ENCODE data around the gene IL10RA.
"Not testable (repeated sequence)": the region's sequence is repeated elsewhere in the genome, so short reads cannot be mapped to it uniquely, and the experiment has no call there.

IL10RA gene

DNA sequence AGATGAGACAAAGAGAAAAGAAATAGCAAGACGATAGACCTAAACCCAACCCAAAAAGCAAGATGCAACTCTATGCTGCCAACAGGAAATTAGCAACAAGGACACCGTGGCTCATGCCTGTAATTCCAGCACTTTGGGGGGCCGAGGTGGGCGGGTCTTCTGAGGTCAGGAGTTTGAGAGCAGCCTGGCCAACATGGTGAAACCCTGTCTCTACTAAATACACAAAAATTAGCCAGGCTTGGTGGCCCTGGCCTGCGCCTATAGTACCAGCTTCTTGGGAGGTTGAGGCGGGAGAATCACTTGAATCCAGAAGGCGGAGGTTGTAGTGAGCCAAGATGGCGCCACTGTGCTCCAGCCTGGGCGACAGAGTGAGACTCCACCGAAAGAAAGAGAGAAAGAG is 24.3 kb upstream of the IL10RA start:
- FAIRE-seq: no peak
- DNase-seq (ENCODE audit: low spot score): no peak

DNA sequence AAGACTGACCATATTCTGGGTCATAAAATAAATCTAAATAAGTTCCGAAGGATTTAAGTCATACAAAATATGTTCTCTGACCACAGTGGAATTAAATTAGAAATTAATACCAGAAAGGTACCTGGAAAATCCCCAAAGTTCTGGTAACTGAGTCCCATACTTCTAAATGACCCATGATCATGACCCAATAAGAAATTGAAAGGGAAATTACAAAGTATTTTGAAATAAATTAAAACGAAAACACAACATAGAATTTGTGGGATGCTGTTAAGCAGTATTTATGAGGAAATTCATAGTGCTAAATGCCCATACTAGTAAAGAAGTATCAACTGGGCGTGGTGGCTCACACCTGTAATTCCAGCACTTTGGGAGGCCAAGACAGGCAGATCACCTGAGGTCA is 23.4 kb upstream of the IL10RA start:
- DNase-seq (ENCODE audit: low spot score) (no peak), FAIRE-seq (no peak)

DNA sequence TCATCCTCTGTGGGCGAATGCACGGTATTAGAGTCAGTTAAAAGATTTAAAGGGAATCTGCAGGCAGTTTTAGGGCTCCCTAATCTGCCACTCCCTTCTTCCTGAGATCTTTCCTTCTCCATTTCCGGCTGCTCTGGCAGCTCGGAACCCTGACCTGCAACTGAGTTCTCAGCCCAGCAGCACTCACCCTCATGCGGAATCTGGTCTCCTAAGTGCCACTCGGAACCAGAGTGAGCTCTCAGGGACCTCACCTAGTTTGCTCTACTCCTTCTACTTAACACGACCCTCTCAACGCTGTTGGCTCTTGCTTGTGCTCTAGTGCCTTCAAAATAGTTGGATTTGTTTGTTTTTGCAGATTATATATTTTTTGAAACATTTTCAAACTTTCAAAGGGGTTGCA is 19.3 kb upstream of the IL10RA start:
- DNase-seq (ENCODE audit: low spot score): no peak
- FAIRE-seq: no peak

DNA sequence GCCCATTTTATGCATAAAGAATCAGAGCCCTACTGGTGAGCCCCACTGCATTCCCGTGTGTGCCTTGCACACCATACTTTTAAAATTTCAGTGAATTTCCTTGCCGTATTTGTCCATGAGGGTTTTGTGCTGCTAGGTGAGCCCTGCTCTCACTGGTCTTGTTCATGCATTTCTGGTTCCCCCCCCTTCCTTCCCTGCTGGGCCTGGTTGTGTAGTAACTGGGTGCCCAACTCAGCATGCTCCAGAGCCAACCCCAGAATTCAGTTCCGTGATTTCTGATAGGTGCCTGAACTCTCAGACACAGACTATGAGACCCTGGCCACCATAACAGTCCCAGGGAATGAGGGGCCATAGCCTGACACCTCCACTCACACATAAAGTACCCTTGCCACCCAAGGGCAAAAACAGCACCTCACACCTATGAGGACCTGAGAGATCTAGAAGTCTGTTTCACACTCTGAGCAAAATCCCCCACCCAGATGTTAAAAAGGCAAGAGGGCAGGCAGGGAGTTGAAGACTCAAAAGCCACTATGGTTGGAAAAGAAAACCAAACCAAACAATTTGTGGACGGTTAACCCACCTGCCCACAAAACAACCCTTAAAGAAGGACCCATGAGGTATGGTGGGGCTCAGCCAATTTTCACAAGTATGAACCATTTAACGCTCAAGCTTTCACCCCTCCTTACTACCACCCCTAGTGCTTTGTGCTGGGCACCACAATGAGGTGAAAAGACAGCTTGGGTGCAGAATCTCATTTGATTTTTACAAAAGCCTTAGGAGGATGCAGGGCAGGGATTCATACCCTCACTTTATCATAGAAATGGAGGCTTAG is 16.8 kb upstream of the IL10RA start:
- FAIRE-seq (no peak), DNase-seq (ENCODE audit: low spot score) (no peak)

DNA sequence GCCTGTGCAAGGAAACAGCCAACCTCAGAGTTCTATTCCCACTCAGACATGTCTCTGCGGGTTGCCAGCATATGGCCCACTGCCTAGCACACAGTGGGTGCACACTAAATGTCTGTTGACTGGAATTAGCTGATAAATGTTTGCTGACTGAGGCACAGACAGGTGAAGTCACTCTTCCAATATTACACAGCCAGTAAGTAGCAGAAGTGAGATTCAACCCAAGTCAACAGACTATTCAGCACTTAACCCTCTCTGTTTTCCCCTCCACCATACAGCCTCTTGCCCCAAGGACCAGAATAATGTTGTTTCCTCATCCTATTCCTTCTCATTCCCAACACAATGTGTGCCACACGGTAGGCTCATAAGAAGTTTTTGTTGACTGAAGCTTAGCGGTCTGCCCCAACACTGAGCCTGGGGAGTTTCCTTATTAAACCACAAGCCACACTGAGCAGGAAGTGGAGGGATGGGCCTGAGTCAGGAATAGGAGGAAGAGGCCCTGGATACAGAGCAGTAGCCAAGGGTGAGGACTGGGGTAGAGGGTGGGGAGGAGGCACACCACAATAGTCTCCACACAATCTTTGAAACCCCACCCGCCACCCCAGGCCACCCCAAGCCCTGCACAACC is 15.7 kb upstream of the IL10RA start:
- peak; percentile 40 for DNase-seq (ENCODE audit: low spot score)
- no peak for FAIRE-seq

DNA sequence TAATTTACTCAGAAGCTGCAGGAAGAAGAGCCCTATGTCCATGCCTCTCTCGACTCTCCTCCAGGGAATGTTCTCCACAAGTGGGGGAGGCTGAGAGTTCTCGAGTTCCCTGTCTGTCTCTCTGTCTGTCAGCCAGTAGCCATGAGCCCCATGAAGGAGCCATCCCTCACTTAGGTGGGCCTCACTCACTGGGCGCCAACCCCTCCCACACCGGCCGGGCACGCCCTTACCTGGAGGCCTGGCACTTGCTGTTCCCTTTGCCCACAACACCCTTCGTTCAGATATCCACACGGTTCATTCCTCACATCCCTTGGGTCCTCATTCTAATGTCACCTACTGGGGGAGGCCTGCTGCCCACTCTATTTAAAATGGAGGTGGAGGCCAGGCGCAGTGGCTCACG is 14.2 kb upstream of the IL10RA start:
- DNase-seq (ENCODE audit: low spot score): no peak
- no peak for FAIRE-seq

DNA sequence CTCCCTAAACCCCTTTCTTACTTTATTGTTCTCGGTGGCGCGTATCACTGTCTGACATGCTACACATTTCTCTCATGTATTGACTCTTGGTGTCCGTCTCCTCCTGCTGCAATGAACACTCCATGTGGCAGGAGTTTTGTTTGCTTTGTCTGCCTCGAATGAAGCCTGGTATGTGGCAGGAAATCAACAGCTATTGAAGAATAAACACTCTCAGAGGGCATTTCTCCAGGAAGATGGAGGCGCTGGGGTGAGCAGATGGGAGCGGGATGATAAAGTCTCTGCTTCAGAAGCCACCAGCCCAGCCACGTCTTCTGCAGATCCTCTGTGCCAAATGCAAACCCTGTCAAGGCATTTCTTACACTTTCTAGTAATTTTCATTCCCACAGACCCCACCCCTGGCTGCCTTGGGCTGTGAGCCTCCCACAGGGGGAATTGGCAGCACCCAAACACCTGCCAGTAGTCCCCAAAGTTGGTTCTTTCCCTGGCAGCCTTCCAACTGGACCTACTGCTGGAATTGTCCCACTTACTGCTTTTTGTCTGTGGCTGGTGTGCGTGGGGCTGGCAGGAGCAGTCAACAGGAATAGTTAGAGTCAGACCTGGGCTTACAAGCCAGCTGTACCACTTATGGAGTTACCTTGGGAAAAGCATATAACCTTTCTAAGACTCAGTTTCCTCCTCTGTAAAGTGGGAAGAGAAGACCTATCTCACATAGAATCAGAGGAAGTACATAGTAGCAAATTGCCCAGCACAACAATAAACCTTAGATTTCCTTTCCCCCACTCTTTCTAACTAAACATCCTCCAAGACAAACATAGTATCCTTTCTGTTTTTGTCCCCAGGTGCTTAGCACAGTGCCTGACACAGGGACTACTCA is 13.3 kb upstream of the IL10RA start:
- no peak for DNase-seq (ENCODE audit: low spot score)
- no peak for FAIRE-seq

DNA sequence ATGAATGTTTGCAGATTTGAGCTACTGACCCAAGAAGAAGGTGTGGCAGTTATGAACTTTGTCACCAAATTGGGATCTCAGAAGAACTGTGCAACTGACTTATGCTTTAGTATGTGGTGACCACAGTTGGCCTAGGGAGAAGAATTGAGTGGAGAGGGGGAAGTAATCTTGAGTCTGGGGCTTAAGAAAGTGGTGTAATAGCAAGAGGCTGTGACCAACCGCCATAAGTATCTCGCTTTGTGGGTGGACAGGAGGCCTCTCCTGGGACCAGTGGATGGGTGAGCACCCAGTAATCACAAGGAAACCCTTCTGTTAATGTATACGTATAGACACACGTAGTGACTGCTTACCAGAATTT is 12.7 kb upstream of the IL10RA start:
- no peak for DNase-seq (ENCODE audit: low spot score)
- FAIRE-seq: no peak

DNA sequence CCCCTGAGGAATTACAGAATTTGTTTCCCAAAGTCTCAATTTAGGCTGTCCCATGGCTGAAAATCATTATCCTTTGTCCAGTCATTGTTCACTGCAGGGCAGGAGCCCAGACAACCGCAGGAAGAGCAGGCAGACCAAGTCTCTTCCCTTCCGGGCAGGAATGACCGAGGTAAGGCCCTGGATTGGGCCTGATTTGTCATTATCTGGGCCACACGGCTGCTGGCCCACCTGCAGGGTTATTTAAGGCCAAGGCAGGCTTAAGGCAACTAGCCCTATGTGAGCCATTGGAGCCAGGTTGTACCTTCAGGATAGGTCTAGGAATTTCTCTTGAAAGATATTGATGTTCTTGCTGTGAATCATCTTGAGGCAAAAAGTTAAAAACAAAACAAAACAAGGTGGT is 9.7 kb upstream of the IL10RA start:
- DNase-seq (ENCODE audit: low spot score) (no peak), FAIRE-seq (no peak)

DNA sequence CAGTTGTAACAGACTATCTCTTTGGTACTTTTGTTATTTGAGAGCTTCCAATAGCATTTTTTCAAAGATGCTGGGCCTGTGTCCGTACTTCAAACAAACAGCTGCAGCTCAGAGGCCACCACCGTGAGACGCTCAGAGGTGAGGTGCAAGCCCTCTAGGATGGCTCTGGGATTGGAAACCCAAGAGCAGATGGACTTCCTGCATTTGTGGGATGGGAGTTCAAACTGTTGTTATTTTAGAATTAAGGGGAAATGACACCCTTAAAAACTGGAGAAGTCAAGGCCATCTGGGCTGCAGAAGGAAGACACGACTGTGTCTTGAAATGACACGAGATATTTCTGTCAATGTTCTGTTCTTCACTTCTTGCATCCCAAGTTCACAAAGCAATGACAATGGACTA is 9.2 kb upstream of the IL10RA start:
- FAIRE-seq (no peak), DNase-seq (ENCODE audit: low spot score) (no peak)

DNA sequence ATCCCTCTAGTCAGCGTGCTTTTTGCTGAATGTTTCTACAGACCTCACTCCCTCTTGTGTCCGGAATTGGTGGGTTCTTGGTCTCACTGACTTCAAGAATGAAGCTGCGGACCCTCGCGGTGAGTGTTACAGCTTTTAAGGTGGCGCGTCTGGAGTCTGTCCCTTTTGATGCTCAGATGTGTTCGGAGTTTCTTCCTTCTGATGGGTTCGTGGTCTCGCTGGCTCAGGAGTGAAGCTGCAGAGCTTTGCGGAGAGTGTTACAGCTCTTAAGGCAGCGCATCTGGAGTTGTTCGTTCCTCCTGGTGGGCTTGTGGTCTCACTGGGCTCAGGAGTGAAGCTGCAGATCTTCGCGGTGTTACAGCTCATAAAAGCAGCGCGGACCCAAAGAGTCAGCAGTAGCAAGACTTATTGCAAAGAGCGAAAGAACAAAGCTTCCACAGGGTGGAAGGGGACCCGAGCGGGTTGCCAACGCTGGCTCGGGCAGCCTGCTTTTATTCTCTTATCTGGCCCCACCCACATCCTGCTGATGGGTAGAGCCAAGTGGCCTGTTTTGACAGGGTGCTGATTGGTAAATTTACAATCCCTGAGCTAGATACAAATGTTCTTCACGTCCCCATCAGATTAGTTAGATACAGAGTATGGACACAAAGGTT is 8.5 kb upstream of the IL10RA start:
- not testable (repeated sequence) for FAIRE-seq

DNA sequence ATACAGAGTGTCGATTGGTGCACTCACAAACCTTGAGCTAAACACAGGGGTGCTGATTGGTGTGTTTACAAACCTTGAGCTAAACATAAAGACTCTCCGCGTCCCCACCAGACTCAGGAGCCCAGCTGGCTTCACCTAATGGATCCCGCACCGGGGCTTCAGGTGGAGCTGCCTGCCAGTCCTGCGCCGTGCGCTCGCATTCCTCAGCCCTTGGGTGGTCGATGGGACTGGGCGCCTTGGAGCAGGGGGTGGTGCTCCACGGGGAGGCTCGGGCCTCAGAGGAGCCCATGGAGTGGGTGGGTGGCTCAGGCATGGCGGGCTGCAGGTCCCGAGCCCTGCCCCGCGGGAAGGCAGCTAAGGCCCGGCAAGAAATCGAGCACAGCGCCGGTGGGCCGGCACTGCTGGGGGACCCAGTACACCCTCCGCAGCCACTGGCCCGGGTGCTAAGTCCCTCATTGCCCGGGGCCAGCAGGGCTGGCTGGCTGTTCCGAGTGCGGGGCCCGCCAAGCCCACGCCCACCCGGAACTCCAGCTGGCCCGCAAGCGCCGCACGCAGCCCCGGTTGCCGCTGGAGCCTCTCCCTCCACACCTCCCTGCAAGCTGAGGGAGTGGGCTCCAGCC is 7.8 kb upstream of the IL10RA start:
- DNase-seq (ENCODE audit: low spot score); FAIRE-seq: not testable (repeated sequence)

More for the DNA sequence above, 8.5 kb upstream of the IL10RA start:
- not testable (repeated sequence) for DNase-seq (ENCODE audit: low spot score)

DNA sequence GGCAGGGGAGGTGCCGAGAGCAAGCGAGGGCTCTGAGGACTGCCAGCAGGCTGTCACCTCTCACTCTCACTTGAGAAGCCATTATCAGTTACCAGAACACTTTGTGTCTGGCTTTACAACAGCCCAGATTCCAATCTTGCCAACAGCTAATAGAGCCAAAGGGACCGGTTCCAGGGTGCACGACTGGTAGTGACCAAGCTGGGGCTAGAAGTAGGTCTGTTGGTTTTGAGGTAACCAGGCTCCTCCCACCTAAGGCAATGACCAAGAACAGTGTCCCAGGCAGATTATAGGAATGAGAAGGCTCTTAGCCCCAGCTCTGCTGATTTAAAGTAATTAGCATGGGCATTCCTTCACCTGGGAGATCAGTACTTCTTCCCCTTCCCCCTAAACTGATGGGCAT is 7.2 kb upstream of the IL10RA start:
- DNase-seq (ENCODE audit: low spot score) (no peak), FAIRE-seq (no peak)

DNA sequence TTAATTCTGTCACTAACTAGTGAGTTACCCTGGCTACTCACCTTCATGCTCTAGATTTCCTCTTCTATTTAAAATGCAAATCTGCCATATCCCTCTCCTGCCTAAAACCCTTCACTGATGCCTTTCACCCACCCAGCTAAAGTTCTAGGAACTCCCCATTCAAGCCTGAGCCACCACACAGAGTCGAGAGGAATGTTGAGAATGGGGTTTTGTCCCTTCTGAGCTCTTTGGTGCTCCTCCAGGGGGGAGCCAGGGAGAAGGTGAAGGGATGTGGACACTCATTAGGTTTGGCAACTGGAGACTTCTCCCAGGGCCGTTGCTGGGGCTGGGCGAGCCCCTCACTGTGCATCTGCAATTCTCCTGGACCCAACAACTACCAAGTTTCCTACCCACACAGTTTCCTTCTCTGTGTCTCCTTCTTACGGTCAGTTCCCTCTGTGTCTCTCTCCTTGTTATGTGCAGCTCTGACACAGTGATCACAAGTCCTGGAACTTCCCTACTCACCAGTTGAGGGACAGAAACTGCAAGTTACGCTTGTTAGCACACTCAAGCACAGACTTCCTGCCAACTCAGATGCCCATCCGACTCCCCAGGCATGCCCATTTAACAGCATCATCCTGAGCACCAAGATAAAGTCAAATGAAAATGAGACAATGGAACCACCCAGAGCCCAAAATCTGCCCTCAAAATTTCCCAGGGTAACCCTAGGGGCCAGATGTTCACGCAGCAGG is 6.5 kb upstream of the IL10RA start:
- FAIRE-seq (no peak), DNase-seq (ENCODE audit: low spot score) (no peak)

DNA sequence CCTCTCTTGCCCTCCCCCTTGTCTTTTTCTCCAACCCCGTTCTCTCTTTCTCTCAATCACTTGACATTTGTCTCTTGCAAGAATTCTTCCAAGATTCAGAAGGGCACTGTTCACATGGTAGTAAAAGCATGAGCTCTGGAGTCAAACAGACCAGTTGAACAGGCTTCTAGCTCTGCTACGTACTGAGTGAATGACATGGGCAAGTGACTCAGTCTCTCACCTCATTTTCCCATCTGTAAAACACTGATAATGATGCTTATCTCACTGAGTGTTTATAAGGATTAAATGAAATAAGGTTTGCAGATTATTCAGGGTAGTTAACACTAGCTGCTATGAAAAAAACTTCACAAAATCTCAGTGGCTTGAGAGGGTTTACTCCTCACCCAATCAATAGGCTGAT is 5.9 kb upstream of the IL10RA start:
- no peak for DNase-seq (ENCODE audit: low spot score)
- FAIRE-seq: no peak

DNA sequence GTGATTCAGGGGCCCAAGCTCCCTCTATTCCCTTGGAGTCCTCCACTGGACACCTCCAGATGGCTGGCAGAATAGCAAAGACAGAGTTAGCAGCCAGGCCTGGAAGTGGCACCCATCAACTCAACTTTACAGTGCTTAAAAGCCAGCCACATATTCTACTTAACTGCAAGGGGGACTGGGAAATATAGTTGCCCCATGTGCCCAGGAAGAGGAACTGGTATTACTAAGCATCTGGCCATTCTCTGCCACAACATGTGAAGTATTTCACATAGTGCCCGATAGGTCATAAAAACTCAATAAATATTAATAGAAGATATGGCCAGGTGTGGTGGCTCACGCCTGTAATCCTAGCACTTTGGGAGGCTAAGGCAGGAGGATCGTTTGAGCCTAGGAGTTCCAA is 5.5 kb upstream of the IL10RA start:
- DNase-seq (ENCODE audit: low spot score): no peak
- no peak for FAIRE-seq

DNA sequence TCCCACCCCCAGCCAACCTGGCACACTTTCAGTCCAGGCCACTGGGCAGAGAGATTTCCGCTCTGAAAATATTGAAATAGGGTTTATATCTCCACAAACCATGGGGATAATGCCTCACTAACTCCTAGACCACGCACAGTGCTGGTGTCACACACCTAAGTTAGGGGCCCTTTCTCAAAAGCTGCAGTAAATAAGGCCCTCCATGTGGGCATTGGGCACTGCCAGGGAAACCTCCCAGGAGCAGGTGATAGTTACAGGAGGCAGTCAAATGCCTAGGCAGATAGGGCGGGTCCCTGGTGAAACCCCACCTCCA is 3.1 kb upstream of the IL10RA start:
- FAIRE-seq (no peak), DNase-seq (ENCODE audit: low spot score) (no peak)

DNA sequence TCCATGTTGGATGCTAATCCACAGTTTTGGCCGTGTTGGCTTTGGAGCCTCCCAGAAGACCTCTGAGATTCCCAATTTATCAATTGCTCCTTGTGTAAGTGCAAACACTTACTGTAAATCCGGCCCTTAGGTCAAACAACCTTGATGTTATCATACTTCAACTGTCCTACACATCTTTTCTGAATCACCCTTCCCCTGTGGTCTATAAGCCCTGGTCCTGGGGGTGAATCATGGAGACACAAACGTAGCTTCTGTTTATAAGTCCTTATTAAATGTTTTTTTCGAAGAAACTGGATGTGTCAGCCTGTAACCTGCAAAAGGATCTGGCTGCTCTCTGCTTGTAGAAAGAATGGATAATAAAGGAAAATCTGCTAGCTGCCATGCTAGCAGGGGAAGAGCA is 1.7 kb upstream of the IL10RA start:
- no peak for FAIRE-seq
- no peak for DNase-seq (ENCODE audit: low spot score)

DNA sequence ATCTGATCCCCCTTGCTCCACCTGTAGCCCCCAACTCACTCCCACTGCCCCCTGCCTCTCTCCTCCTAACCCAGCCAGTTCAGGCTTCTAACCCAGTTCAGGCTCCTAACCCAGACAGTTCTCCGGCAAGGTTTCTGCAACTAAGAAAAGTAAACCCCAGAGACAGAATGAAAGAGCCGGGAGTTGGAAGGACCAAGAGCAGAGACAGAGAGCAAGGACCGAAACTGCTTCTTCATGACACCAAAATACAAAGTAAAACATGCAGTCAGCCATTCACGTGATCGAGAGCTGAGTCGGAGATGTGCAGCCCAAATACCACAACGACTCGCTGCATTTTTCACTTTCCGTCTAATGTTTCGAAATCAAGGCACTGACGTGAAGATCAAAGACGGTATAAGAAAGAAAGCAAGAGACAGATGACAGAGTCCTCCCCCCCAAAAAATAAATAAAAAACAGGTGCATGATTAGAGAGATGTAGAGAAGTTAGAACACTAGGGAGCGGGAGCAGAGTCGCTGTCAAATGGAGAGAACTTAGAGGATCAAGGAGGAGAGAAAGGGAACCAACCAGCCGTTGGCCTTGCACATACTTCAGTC is 884 bp downstream of the IL10RA start:
- FAIRE-seq (no peak), DNase-seq (ENCODE audit: low spot score) (no peak)

DNA sequence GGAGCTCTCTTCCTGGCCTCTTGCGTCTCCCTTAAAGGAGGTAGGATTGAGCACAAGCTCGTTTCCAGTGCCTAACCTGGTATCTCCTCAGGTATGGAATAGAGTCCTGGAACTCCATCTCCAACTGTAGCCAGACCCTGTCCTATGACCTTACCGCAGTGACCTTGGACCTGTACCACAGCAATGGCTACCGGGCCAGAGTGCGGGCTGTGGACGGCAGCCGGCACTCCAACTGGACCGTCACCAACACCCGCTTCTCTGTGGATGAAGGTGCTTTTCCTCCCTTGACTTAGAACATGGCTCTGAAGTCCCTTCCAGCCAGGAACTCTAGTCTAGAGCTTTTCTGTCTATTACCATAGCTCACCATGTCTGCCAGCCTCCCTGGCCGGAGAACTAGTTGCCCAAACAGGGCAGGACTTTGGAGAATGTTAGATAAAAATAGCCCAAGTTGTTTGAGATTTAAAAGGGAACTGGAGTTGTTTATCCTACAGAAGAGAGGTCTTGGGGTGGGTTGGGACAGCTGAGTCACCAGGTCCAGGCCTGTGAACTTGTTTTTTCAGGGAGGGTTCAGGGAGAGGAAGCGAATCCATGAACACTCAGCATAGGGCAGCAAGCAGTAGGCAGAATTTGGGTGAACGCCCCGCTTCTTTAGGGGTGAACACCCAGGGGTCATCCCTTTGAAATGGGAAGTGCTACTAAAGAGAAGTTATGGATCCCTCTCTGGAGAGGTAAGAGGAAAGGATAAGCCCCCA is 3.3 kb downstream of the IL10RA start:
- DNase-seq (ENCODE audit: low spot score): no peak
- no peak for FAIRE-seq

Measured in urothelium cell line (cell line).